ENCODE measurements around the gene PARD3.

The PARD3 gene

DNA sequence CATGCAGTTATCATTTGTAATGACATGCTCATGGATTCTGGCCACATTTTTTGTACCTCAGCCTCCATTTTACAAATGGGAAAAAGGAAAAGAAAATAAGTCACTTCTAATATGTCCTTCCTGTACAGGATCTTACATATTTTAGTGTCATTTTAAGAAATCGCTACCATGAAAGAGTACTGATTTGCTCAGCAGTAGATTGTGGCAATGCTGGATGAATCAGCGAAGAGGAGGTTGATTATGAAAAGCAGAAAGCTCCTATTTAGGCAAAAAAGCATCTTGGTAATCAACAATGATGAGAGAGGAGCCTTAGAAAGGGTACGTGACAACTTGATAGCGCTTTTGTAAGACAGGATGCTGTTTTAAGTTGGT is 522.9 kb downstream of the PARD3 start:
- H3K4me1 ChIP-seq (ENCODE audit: control extremely low read depth in 1 of 4, control insufficient read depth in 4 of 4, insufficient read depth in 4 of 4, low read length in 3 of 4) = peaks cover 0 to 12% (median 9%) of the 10 kb centered on the region in 4 experiments
- no peaks in the 10 kb centered on the region for H3K36me3 ChIP-seq (ENCODE audit: control insufficient read depth in 4 of 4, insufficient read depth in 4 of 4, low read length in 3 of 4)
- no peak overlapping the region for H3K4me3 ChIP-seq (ENCODE audit: control insufficient read depth in 1 of 7, extremely low read depth in 1 of 7, insufficient read depth in 4 of 7, low read depth in 2 of 7, low read length in 6 of 7)
- WGBS (ENCODE audit: insufficient coverage) = 94% methylated on average over 3 of the region's 4 CpGs
- H3K27ac ChIP-seq (ENCODE audit: insufficient read depth in 1 of 2, low read depth in 1 of 2, low read length in 2 of 2, poor library complexity in 1 of 2, severe bottlenecking in 2 of 2) = no peak overlapping the region
- peaks cover 0 to 2% (median 0%) of the 10 kb centered on the region in 5 experiments for H3K9me3 ChIP-seq (ENCODE audit: control extremely low read depth in 1 of 5, control insufficient read depth in 4 of 5, insufficient read depth in 2 of 5, low read depth in 1 of 5, low read length in 4 of 5)
- DNase-seq = no peak
- peaks cover 0 to 5% (median 0%) of the 10 kb centered on the region in 5 experiments for H3K27me3 ChIP-seq (replicated peaks in 2 of 5; ENCODE audit: control insufficient read depth in 4 of 5, insufficient read depth in 5 of 5, low read length in 4 of 5)
- CTCF ChIA-PET = no interaction called here
- POLR2A ChIA-PET = no interaction called here

DNA sequence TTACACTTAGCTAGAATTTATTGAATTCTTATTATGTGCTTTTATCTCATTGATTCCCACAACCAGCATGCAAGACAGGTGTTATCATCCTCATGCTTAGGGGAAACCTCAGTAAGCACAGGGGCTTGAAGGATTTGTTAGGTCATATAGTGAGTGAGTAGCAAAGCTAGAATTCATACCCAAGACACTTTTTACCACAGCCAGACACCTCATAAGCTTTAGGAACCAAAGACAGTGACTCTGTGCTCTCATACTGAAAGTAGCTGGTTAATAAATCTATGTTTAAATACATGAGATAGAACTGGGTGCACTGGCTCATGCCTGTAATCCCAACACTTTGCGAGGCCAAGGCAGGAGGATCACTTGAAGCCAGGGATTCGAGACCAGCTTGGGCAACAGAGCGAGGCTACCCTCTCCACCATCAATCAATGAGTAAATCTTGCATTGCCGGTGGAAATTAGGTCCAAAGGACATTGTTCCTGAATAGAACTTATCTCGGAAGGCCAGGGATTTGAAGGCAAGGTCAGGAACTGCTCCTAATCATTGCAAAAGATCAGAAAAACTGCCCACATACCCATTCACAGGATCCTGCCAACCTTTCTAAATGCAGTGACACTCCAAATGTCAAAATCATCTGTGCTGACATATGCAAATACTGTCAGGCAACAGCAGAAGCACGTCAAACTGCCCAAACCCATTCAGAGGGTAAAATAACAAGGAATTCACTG is 523.5 kb downstream of the PARD3 start:
- H3K36me3 ChIP-seq (ENCODE audit: control insufficient read depth in 4 of 4, insufficient read depth in 4 of 4, low read length in 3 of 4) = no peaks in the 10 kb centered on the region
- peaks cover 0 to 4% (median 0%) of the 10 kb centered on the region in 5 experiments for H3K9me3 ChIP-seq (ENCODE audit: control extremely low read depth in 1 of 5, control insufficient read depth in 4 of 5, insufficient read depth in 2 of 5, low read depth in 1 of 5, low read length in 4 of 5)
- CTCF ChIA-PET = no interaction called here
- no peak for DNase-seq
- WGBS (ENCODE audit: insufficient coverage) = 100% methylated on average over 3 of the region's 6 CpGs
- POLR2A ChIA-PET = no interaction called here
- H3K4me1 ChIP-seq (ENCODE audit: control extremely low read depth in 1 of 4, control insufficient read depth in 4 of 4, insufficient read depth in 4 of 4, low read length in 3 of 4) = peaks cover 0 to 12% (median 9%) of the 10 kb centered on the region in 4 experiments
- no peak overlapping the region for H3K27ac ChIP-seq (ENCODE audit: insufficient read depth in 1 of 2, low read depth in 1 of 2, low read length in 2 of 2, poor library complexity in 1 of 2, severe bottlenecking in 2 of 2)
- H3K27me3 ChIP-seq (replicated peaks in 2 of 5; ENCODE audit: control insufficient read depth in 4 of 5, insufficient read depth in 5 of 5, low read length in 4 of 5) = peaks cover 0 to 3% (median 0%) of the 10 kb centered on the region in 5 experiments
- no peak overlapping the region for H3K4me3 ChIP-seq (ENCODE audit: control insufficient read depth in 1 of 7, extremely low read depth in 1 of 7, insufficient read depth in 4 of 7, low read depth in 2 of 7, low read length in 6 of 7)

DNA sequence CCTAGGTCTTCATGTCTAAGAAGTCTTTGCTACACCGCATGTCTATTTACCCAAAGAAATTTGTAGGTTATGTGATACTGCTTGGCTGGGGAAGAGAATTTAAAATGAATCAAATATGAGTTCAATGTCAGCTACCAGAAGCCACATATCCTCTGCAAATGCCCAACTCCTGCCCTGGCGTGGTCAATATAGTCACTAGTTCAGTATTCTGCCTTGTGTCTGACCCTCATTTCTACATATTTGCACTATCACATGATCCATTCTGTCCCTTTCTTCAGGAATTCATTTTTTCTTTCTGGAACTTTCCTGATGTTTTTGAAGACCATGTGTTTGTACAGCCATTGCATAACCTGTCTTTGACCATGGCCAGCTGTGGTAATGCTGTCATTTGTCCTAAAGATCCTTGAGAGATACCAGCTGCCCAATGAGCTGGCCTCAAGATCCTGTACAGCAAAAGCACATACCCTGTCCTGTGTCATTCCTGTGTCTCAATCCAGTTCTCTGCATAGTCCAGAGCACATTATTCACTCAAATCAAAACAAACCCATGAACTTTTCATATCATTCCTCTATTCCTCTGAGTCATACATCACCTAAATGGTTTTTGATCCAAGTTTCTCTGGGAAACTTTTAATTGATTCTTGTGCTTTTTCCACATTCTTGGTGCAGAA is 524.5 kb downstream of the PARD3 start:
- Histone ChIP-seq H3K4me3 (ENCODE audit: control insufficient read depth in 1 of 7, extremely low read depth in 1 of 7, insufficient read depth in 4 of 7, low read depth in 2 of 7, low read length in 6 of 7) (no peak overlapping the region), H3K27me3 (replicated peaks in 2 of 5; ENCODE audit: control insufficient read depth in 4 of 5, insufficient read depth in 5 of 5, low read length in 4 of 5) (peaks cover 0 to 3% (median 0%) of the 10 kb centered on the region in 5 experiments), H3K9me3 (ENCODE audit: control extremely low read depth in 1 of 5, control insufficient read depth in 4 of 5, insufficient read depth in 2 of 5, low read depth in 1 of 5, low read length in 4 of 5) (peaks cover 0 to 4% (median 0%) of the 10 kb centered on the region in 5 experiments), H3K36me3 (ENCODE audit: control insufficient read depth in 4 of 4, insufficient read depth in 4 of 4, low read length in 3 of 4) (no peaks in the 10 kb centered on the region), H3K4me1 (ENCODE audit: control extremely low read depth in 1 of 4, control insufficient read depth in 4 of 4, insufficient read depth in 4 of 4, low read length in 3 of 4) (peaks cover 0 to 12% (median 9%) of the 10 kb centered on the region in 4 experiments), H3K27ac (ENCODE audit: insufficient read depth in 1 of 2, low read depth in 1 of 2, low read length in 2 of 2, poor library complexity in 1 of 2, severe bottlenecking in 2 of 2) (no peak overlapping the region)
- WGBS (ENCODE audit: insufficient coverage) = 100% methylated on average over 2 of the region's 2 CpGs
- CTCF ChIA-PET = no interaction called here
- no peak for DNase-seq
- POLR2A ChIA-PET = no interaction called here

DNA sequence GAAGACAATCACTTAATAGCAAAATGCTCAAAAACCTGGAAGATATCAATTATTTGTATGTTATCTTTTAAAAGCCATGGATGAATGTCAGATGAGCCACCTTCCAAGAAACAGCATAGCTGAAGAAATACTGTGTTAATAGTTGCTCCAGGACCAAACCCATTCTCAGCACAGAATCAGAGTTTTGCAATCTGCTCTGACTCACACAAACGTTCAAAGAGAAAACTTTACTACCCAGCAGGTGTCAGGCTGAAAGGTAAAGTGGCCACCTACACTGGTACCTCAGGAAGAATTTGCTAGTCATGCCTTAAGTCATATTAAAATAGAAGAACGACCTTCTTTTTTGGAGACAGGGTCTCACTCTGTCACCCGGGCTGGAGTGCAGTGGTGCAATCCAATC is 526.5 kb downstream of the PARD3 start:
- Histone ChIP-seq H3K27me3 (replicated peaks in 2 of 5; ENCODE audit: control insufficient read depth in 4 of 5, insufficient read depth in 5 of 5, low read length in 4 of 5) (peaks cover 0 to 3% (median 0%) of the 10 kb centered on the region in 5 experiments), H3K36me3 (ENCODE audit: control insufficient read depth in 4 of 4, insufficient read depth in 4 of 4, low read length in 3 of 4) (no peaks in the 10 kb centered on the region), H3K27ac (ENCODE audit: insufficient read depth in 1 of 2, low read depth in 1 of 2, low read length in 2 of 2, poor library complexity in 1 of 2, severe bottlenecking in 2 of 2) (no peak overlapping the region), H3K4me1 (ENCODE audit: control extremely low read depth in 1 of 4, control insufficient read depth in 4 of 4, insufficient read depth in 4 of 4, low read length in 3 of 4) (no peaks in the 10 kb centered on the region), H3K9me3 (ENCODE audit: control extremely low read depth in 1 of 5, control insufficient read depth in 4 of 5, insufficient read depth in 2 of 5, low read depth in 1 of 5, low read length in 4 of 5) (peaks cover 0 to 4% (median 0%) of the 10 kb centered on the region in 5 experiments), H3K4me3 (ENCODE audit: control insufficient read depth in 1 of 7, extremely low read depth in 1 of 7, insufficient read depth in 4 of 7, low read depth in 2 of 7, low read length in 6 of 7) (no peak overlapping the region)
- ChIA-PET CTCF (no interaction called here), POLR2A (no interaction called here)
- WGBS (ENCODE audit: insufficient coverage) = 100% methylated on average over 2 of the region's 3 CpGs
- DNase-seq = no peak

DNA sequence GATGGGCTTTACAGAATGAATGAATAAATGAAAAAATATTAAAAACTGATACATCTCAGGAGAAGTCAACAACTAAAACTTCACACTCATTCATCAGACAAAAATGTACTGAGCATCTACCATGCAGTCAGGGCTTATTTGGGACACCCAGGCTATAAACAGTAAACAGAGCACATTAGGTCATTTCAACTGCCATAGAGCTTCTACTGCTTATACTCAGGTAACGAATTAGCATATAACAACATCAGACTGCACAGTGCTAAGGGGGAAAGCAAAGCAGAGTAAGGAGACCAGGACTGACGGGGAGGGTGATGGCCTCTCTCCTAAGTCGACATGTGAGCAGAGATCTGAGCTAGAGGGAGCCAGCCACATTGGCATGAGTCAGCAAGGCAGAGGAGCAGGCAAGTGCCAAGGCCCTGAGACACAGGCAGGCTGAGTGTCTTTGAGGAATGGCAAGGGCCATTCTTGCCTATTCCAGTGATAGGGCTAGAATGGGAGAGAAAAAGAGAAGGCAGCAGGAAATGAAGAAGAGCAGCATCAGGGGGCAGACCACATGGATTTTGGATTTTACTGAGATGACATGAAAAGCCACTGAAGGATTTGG is 528.9 kb downstream of the PARD3 start:
- Histone ChIP-seq H3K9me3 (ENCODE audit: control extremely low read depth in 1 of 5, control insufficient read depth in 4 of 5, insufficient read depth in 2 of 5, low read depth in 1 of 5, low read length in 4 of 5) (peaks cover 0 to 4% (median 0%) of the 10 kb centered on the region in 5 experiments), H3K27ac (ENCODE audit: insufficient read depth in 1 of 2, low read depth in 1 of 2, low read length in 2 of 2, poor library complexity in 1 of 2, severe bottlenecking in 2 of 2) (no peak overlapping the region), H3K4me3 (ENCODE audit: control insufficient read depth in 1 of 7, extremely low read depth in 1 of 7, insufficient read depth in 4 of 7, low read depth in 2 of 7, low read length in 6 of 7) (no peak overlapping the region), H3K4me1 (ENCODE audit: control extremely low read depth in 1 of 4, control insufficient read depth in 4 of 4, insufficient read depth in 4 of 4, low read length in 3 of 4) (no peaks in the 10 kb centered on the region), H3K27me3 (replicated peaks in 2 of 5; ENCODE audit: control insufficient read depth in 4 of 5, insufficient read depth in 5 of 5, low read length in 4 of 5) (peaks cover 0 to 3% (median 0%) of the 10 kb centered on the region in 5 experiments), H3K36me3 (ENCODE audit: control insufficient read depth in 4 of 4, insufficient read depth in 4 of 4, low read length in 3 of 4) (no peaks in the 10 kb centered on the region)
- 100% methylated on average over 3 of the region's 3 CpGs for WGBS (ENCODE audit: insufficient coverage)
- ChIA-PET CTCF (no interaction called here), POLR2A (no interaction called here)
- no peak for DNase-seq

DNA sequence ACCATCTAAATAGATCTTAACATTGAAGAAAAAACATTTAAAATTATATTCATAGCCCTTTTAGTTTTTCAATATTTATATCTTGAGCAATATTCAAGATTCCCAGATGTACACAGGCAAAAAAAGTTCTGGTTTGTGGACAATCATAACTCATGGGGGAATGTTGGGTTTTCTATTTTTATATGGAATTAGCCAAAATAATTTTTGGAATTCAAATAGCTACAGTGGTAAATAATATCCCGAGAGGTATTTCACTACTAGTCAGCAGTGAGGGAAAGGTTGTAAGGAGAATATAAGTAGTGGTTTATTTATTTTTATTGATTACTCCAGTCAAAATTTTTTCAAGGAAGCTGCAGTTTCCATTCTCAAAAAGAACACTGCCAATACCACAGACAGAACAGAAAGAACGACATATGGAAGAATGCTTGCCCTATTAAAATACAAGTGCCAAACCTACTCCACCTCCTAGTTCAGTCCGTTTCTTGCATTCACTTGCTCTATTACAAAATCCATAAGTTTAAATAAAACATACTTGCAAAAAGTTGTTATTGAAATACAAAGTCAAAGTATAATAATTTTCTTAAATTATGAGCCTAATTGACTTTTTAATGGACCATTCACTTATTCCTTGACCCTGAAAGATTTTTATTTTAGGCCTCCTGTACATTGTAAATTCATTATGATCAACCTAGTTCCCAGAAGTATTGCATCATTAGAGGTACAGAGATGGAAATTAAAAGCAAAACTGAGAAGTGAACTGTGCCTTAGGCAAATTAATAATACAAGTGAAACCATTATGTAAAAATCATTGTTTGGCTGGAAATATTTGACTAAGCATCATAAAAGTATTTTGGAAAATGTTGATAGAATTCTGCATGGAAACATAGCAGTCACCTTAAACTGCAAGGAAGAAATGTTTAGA is 533.2 kb downstream of the PARD3 start:
- no peak for DNase-seq
- POLR2A ChIA-PET = no interaction called here
- no peaks in the 10 kb centered on the region for H3K4me1 ChIP-seq (ENCODE audit: control extremely low read depth in 1 of 4, control insufficient read depth in 4 of 4, insufficient read depth in 4 of 4, low read length in 3 of 4)
- H3K9me3 ChIP-seq (ENCODE audit: control extremely low read depth in 1 of 5, control insufficient read depth in 4 of 5, insufficient read depth in 2 of 5, low read depth in 1 of 5, low read length in 4 of 5) = peaks cover 0 to 3% (median 0%) of the 10 kb centered on the region in 5 experiments
- no peak overlapping the region for H3K4me3 ChIP-seq (ENCODE audit: control insufficient read depth in 1 of 7, extremely low read depth in 1 of 7, insufficient read depth in 4 of 7, low read depth in 2 of 7, low read length in 6 of 7)
- H3K27ac ChIP-seq (ENCODE audit: insufficient read depth in 1 of 2, low read depth in 1 of 2, low read length in 2 of 2, poor library complexity in 1 of 2, severe bottlenecking in 2 of 2) = no peak overlapping the region
- CTCF ChIA-PET = no interaction called here
- H3K36me3 ChIP-seq (ENCODE audit: control insufficient read depth in 4 of 4, insufficient read depth in 4 of 4, low read length in 3 of 4) = no peaks in the 10 kb centered on the region
- WGBS (ENCODE audit: insufficient coverage) = 100% methylated on average over 1 of the region's 3 CpGs
- H3K27me3 ChIP-seq (replicated peaks in 2 of 5; ENCODE audit: control insufficient read depth in 4 of 5, insufficient read depth in 5 of 5, low read length in 4 of 5) = no peaks in the 10 kb centered on the region
